Panc1 (cell line): ENCODE data around the gene TXK. TPM values are rescaled to one million over a fixed set of nuclear protein-coding genes. Genes with fewer than 3 reads are reported as not detected.

Experiments
- ATAC-seq: fragments of 200-7000 bp; cut with Tn5 transposase; 2 replicates; pipeline ENCODE4 v1.9.1; 2020; ENCODE audit warnings: mild to moderate bottlenecking, moderate library complexity
- BruUV-seq: library from RNA; stranded (reverse); fragments of 400-500 nt; replicated peaks from 2 replicates; lab custom pipeline; 2021; lab: Mats Ljungman, UMichigan
- CTCF ChIA-PET: fragments of 300-600 bp; sonication (Branson Sonifier 250); formaldehyde crosslinking; loops from one replicate; lab custom pipeline; 2022; ENCODE audit warnings: antibody characterized with exemption; lab: Charles Lee
- POLR2A ChIA-PET: fragments of 300-600 bp; sonication (Branson Sonifier 250); formaldehyde crosslinking; loops from one replicate; lab custom pipeline; 2022; ENCODE audit warnings: antibody characterized with exemption; lab: Charles Lee
- DNase-seq: peaks from one replicate; pipeline ENCODE4 v3.0.0-alpha.2; 2010; ENCODE audit warnings: low read depth, low spot score
- H3K27ac ChIP-seq: 2 replicates; pipeline ENCODE4 v1.5.1; 2011; ENCODE audit warnings: mild to moderate bottlenecking, low read length, inconsistent platforms
- H3K27me3 ChIP-seq: fragments of 200-500 bp; sonication (Bioruptor generic); 2 replicates; pipeline ENCODE4 v1.6.0; 2014; ENCODE audit warnings: low read length, inconsistent platforms; ENCODE audit not compliant: control insufficient read depth, insufficient read depth
- H3K36me3 ChIP-seq: fragments of 200-500 bp; sonication (Bioruptor generic); 2 replicates; pipeline ENCODE4 v1.5.1; 2014; ENCODE audit warnings: inconsistent platforms, mild to moderate bottlenecking, low read length, moderate library complexity; ENCODE audit not compliant: control insufficient read depth, insufficient read depth
- H3K4me1 ChIP-seq: 2 replicates; pipeline ENCODE4 v1.5.1; 2011; ENCODE audit warnings: inconsistent platforms, mild to moderate bottlenecking, low read length, moderate library complexity; ENCODE audit not compliant: control insufficient read depth, insufficient read depth
- H3K4me3 ChIP-seq, 2 experiments: 2 replicates each; pipeline ENCODE4 v1.5.1; 2011 to 2012; ENCODE audit warnings: low read depth in 2 of 2, low read length in 2 of 2, mild to moderate bottlenecking in 2 of 2, inconsistent platforms in 1 of 2, moderate library complexity in 1 of 2
- H3K9me3 ChIP-seq: fragments of 200-500 bp; sonication (Bioruptor generic); 2 replicates; pipeline ENCODE4 v1.5.1; 2014; ENCODE audit warnings: low read depth, mild to moderate bottlenecking, inconsistent platforms, low read length, moderate library complexity; ENCODE audit not compliant: control insufficient read depth, insufficient read depth
- POLR2AphosphoS5 ChIP-seq: IDR thresholded peaks from 2 replicates; pipeline ENCODE4 v1.6.1; 2012; ENCODE audit warnings: mild to moderate bottlenecking, low read depth, low read length, moderate library complexity
- SIN3A ChIP-seq: IDR thresholded peaks from 2 replicates; pipeline ENCODE4 v1.6.1; 2012; ENCODE audit warnings: low read depth, mild to moderate bottlenecking, low read length, moderate library complexity, borderline replicate concordance; ENCODE audit not compliant: insufficient read depth
- TCF7L2 ChIP-seq: IDR thresholded peaks from 2 replicates; pipeline ENCODE4 v1.6.1; 2011; ENCODE audit warnings: mild to moderate bottlenecking, low read depth, low read length, inconsistent platforms
- in situ Hi-C: cut with HindIII; loops from 2 replicates; pipeline ENCODE4 v1.10.0; 2016; ENCODE audit warnings: low sequenced_read_pairs, low pct_unique_long_range_greater_than_20kb
- intact Hi-C: fragments of 100-400 bp; cut with micrococcal nuclease; formaldehyde crosslinking; loops from one replicate; pipeline ENCODE4 v1.10.0; 2022; ENCODE audit not compliant: unreplicated experiment
- total RNA-seq: library from RNA; stranded (reverse); gene quantifications from one replicate; pipeline ENCODE4 v1.2.1, GENCODE V29; 2021; ENCODE audit not compliant: unreplicated experiment
- TF ChIP-seq, protein P1 (sequence below): fragments of 450-650 bp; IDR thresholded peaks from 2 replicates; pipeline ENCODE4 v1.5.1; 2017; ENCODE audit warnings: mild to moderate bottlenecking
- TF ChIP-seq, protein P2 (sequence below), 2 experiments: IDR thresholded peaks; 2 replicates each; pipeline ENCODE4 v1.6.1; 2011 to 2012; ENCODE audit warnings: low read depth in 2 of 2, control low read depth in 1 of 2, low read length in 1 of 2, mild to moderate bottlenecking in 1 of 2, moderate library complexity in 1 of 2; ENCODE audit not compliant: insufficient read depth in 1 of 2

Gene TXK
- total RNA-seq, 1 experiment from 2014 or later: 0.26 TPM

DNA sequence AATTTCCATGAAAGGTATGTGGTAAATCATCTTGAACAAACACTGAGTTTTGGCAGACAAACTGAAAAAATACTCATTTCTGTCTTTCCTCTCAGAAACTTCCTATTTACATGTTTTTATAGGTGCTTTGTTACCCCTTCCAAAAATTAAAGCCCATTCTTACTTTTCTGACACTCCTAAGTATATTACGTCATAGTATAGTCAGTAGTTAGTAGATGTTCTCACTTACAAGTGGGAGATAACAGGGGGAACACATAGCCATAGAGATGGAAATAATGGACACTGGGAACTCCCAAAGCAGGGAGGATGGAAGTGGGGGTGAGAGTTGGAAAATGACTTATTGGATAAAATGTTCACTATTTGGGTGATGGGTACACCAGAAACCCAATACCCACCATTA is 28.8 kb downstream of the TXK start:
- BruUV-seq: no TSS peak

DNA sequence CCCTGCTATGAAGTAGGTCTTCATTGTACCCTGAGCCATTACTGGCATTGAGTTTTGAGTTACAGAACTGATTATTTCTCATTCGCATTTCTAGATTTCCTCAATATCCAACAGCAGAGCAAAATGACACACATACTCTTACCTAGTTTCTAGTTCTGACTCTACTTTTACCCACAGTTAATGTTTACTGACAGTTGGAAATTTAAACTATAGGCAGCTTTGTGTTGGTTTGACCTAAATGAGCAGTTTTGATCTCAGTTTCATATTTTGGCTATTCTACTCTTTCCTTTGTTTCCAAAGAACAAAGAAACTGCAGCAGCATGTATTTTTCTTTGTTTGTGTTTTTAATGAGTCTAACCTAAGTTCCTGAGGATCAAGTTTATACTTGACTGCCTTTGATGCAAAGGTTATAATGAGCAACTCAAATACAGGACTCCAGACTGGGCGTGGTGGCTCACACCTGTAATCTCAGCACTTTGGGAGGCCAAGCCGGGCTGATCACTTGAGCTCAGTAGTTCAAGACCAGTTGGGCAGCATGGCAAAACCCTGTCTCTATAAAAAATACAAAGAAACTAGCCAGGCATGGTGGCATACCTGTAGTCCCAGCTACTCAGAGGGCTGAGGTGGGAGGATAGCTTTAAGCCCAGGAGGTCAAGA is 30.4 kb downstream of the TXK start:
- ChIA-PET CTCF (interaction anchor here (0.6 kb wide), 1 partner anchor 841 kb away, joined by 9 read pairs; no protein-coding TSS in a partner anchor), POLR2A (no interaction called here)
- no peak overlapping the region for H3K4me3 ChIP-seq
- TF ChIP-seq, protein P1, sequence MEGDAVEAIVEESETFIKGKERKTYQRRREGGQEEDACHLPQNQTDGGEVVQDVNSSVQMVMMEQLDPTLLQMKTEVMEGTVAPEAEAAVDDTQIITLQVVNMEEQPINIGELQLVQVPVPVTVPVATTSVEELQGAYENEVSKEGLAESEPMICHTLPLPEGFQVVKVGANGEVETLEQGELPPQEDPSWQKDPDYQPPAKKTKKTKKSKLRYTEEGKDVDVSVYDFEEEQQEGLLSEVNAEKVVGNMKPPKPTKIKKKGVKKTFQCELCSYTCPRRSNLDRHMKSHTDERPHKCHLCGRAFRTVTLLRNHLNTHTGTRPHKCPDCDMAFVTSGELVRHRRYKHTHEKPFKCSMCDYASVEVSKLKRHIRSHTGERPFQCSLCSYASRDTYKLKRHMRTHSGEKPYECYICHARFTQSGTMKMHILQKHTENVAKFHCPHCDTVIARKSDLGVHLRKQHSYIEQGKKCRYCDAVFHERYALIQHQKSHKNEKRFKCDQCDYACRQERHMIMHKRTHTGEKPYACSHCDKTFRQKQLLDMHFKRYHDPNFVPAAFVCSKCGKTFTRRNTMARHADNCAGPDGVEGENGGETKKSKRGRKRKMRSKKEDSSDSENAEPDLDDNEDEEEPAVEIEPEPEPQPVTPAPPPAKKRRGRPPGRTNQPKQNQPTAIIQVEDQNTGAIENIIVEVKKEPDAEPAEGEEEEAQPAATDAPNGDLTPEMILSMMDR: no peak
- TF ChIP-seq SIN3A (no peak), POLR2AphosphoS5 (no peak), TCF7L2 (no peak)
- TF ChIP-seq, protein P2, sequence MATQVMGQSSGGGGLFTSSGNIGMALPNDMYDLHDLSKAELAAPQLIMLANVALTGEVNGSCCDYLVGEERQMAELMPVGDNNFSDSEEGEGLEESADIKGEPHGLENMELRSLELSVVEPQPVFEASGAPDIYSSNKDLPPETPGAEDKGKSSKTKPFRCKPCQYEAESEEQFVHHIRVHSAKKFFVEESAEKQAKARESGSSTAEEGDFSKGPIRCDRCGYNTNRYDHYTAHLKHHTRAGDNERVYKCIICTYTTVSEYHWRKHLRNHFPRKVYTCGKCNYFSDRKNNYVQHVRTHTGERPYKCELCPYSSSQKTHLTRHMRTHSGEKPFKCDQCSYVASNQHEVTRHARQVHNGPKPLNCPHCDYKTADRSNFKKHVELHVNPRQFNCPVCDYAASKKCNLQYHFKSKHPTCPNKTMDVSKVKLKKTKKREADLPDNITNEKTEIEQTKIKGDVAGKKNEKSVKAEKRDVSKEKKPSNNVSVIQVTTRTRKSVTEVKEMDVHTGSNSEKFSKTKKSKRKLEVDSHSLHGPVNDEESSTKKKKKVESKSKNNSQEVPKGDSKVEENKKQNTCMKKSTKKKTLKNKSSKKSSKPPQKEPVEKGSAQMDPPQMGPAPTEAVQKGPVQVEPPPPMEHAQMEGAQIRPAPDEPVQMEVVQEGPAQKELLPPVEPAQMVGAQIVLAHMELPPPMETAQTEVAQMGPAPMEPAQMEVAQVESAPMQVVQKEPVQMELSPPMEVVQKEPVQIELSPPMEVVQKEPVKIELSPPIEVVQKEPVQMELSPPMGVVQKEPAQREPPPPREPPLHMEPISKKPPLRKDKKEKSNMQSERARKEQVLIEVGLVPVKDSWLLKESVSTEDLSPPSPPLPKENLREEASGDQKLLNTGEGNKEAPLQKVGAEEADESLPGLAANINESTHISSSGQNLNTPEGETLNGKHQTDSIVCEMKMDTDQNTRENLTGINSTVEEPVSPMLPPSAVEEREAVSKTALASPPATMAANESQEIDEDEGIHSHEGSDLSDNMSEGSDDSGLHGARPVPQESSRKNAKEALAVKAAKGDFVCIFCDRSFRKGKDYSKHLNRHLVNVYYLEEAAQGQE (IDR thresholded peaks at IDR 0.05; ENCODE audit: insufficient read depth in 1 of 2, low read depth in 2 of 2, low read length in 1 of 2): no peak
- no peaks in the 10 kb centered on the region for H3K36me3 ChIP-seq
- no peaks in the 10 kb centered on the region for H3K4me1 ChIP-seq
- in situ Hi-C loops (no loop called here), intact Hi-C loops (no loop called here)
- no TSS peak for BruUV-seq
- no peak for DNase-seq
- H3K27me3 ChIP-seq: no peaks in the 10 kb centered on the region
- H3K9me3 ChIP-seq: no peaks in the 10 kb centered on the region
- no peak overlapping the region for H3K27ac ChIP-seq
- ATAC-seq: no peak

More for the DNA sequence above, 28.8 kb downstream of the TXK start:
- H3K36me3 ChIP-seq: no peaks in the 10 kb centered on the region
- H3K27me3 ChIP-seq: no peaks in the 10 kb centered on the region
- ATAC-seq (no peak), DNase-seq (no peak)
- in situ Hi-C loops (no loop called here), intact Hi-C loops (no loop called here)
- no peaks in the 10 kb centered on the region for H3K9me3 ChIP-seq
- H3K27ac ChIP-seq: no peak overlapping the region
- TF ChIP-seq POLR2AphosphoS5 (no peak), TCF7L2 (no peak), SIN3A (no peak)
- TF ChIP-seq, protein P1: no peak
- TF ChIP-seq, protein P2 (IDR thresholded peaks at IDR 0.05; ENCODE audit: insufficient read depth in 1 of 2, low read depth in 2 of 2, low read length in 1 of 2): no peak
- no peak overlapping the region for H3K4me3 ChIP-seq
- POLR2A ChIA-PET: no interaction called here
- no peaks in the 10 kb centered on the region for H3K4me1 ChIP-seq
- CTCF ChIA-PET: no interaction called here
